Right lung (tissue), 5 donors: Measurements from ENCODE around the gene LDAF1. TPM values are rescaled to one million over a fixed set of nuclear protein-coding genes. Genes with fewer than 3 reads are reported as not detected.
A peak's percentile ranks its signal among the peaks of the same experiment; 100 is the strongest.
"Not testable (repeated sequence)": the region's sequence is repeated elsewhere in the genome, so short reads cannot be mapped to it uniquely, and the experiment has no call there.

Experiments
- DNase-seq, 2 donors: peaks; one replicate each; pipeline ENCODE4 v3.0.0-alpha.2; 2013
- polyA plus RNA-seq, 5 donors: library from polyadenylated mRNA; unstranded; fragments of 120-200 nt; gene quantifications; one replicate each; pipeline versions ENCODE4 v1.2.1 to v1.2.3, GENCODE V29; 2013; ENCODE audit warnings: inconsistent platforms in 1 of 5, low replicate concordance in 1 of 5; ENCODE audit not compliant: insufficient read length in 5 of 5, insufficient read depth in 1 of 5

The LDAF1 gene
- polyA plus RNA-seq, 5 donors, result 34.9 to 45.7 (median 39.4) TPM

DNA sequence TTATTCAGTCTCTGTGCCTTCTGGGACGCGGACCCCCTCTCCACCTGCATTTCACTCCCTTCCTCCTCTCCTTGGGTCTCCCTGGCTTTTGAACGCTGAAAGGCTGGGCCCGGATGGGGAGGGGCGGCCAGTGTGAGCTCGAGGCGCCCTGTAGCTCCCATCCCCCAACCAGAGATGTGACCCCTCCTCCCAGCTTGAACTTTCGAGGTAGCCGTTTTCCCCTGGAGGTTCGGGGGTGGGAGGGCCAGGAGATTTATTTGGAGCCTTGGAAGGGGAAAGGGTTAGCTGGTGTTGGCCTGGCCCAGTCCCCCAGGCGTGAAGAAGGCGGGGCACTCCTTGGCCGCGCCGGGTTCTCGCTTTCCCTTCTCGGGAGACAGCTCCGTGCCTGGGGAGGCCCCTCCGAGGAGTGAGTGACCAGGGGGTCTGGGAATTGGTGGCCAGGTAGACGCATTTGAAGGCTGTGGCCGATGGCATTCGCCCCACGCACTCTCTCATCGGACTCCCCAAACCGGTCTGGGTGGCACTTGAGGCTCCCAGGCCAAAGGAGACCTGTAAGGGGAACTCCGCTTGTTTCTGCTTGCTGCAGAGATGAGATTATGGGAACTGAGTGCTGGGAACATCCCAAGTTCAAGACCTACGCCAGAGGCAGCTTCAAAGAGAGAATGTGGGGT lies 942 bp downstream of the LDAF1 start:
- peak; percentile 39 to 47 for DNase-seq

DNA sequence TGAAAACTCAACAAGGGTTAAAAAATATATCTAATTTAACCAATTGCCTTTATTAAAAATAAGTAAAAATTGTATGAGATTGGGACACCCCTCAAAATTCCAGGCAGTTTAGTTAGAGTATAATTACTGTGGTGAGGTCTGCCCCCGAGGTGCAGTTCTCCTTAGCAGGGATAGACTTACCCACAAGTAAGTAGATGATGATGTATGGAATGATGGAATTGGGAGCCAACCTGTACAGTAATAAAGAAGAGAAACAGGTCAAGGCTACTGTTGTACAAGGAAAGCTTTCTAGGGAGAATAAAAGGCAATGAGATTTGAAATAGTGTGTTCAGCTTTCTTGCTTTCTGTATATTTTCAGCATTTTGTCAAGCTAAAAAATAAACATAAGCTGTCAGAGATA lies 1.8 kb downstream of the LDAF1 start:
- no peak for DNase-seq

DNA sequence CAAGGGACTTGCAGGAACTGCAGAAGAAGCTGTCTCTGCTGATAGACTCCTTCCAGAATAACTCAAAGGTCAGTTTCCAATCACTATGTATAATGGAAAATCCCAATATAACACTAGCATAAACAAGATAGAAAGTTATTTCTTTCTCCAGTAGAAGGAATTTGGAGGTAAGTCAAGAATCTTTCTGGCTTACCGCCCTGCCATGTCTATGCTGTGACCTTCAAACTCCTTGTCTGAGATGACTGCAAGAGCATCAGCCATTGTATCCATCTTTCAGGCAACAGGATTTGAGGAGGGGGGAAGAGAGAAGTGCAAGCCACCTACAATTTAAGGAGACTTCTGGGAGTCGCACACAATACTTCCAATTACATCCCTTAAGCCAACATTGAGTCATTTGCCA lies 2.7 kb downstream of the LDAF1 start:
- no peak for DNase-seq

DNA sequence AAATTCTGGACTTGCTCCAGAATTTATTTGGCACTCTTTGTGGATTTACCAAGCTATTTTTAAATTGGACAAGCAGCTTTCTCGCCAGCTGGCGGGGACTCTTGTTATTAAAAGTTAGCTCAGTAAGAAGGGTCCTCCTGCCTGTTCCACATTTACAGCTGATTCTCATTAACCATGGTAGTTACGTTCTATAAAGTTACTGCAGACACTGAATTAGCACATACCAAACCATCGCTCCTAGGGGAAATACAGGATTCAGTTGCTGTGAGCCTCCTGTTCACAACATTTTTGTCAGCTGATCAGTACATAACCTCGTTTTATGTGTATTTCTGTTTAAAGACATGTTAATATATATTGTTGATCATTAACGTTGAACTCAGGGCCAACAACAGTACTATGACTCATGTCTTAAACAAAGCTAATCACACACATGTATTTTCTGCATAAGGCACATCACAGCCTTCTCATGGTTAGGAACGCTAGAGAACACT lies 4.2 kb downstream of the LDAF1 start:
- peak; percentile 79 to 83 for DNase-seq

DNA sequence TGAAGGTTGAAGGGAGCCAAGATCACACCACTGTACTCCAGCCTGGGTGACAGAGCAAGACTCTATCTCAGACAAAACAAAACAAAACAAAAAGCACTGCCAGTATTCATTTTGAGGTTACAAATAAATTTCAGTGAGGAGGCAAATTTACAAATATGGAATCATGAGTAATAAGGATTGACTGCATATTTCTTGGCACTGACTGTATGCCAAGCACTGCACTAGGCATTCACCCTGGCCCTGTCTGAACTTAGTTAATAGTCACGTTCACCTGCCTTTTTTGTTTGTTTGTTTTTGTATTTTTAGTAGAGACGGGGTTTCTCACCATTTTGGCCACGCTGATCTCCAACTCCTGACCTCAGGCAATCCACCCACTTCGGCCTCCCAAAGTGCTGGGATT lies 5.1 kb downstream of the LDAF1 start:
- DNase-seq, result no peak

DNA sequence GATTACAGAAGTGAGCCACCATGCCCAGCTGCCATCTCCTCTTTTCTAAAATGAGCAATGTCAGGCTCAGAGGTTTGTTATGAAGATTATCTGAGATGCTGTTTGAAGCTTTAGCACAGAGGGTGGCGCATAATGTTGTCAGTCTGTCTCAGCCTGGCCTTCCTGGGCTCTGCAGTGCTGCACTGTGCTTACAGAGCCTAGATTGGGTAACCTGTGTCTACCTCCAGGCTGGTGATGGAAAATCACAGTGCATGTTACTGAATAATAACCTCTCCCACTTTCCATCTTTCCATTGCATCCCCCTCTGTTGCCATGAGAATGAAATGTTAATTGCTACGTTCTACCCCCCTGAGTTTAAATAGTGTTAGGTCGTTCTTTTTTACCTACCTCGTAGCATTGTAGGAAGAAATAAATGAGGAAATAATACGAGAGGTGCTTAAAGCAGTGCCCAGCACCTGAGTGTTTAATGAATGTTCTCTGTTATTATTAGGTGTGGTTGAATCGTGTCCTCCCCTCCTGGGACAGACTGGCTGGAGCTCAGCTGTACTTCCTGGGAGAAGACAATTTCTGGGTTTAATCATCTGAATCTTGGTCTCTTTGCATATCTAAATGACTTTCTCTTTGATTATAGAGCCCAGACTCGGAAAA lies 6.2 kb downstream of the LDAF1 start:
- no peak for DNase-seq

DNA sequence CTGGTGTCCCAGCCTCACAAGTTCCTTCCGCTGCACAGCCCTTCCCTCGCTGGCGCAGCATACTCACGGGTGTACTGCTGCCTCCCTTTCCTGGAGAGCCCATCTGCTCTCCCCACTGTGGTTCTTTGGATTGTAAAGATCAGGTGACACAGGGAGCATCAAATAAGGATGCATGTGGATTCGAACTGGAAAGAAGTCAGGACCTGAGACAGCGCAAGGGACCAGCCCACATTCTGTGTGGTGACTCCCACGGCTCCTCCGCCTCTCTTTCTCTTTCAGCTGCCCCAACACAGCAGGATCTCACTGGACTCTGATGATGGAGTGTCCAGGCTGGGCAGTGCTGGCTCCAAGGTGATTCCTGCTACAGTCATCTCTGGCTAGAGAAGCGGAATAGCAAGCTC lies 8.1 kb downstream of the LDAF1 start:
- DNase-seq, result no peak

DNA sequence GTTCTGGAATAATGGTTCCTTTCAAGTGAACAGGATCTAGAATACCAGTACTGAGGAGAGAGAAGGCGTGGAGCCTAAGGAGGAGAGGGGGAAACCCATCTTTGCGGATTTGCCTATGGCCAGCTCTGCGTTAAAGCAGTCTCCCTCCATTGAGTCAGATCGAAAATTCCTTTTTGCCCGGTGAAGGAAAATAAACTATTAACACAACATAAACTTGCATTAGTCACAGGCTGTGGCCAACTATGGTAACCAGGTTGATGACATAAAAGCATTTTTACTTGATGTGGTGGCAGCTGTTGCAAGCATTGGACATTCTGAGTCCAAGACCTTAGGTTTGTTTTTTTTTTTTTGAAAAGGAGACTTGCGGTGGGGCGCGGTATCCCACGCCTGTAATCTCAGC lies 8.9 kb downstream of the LDAF1 start:
- DNase-seq, result no peak

DNA sequence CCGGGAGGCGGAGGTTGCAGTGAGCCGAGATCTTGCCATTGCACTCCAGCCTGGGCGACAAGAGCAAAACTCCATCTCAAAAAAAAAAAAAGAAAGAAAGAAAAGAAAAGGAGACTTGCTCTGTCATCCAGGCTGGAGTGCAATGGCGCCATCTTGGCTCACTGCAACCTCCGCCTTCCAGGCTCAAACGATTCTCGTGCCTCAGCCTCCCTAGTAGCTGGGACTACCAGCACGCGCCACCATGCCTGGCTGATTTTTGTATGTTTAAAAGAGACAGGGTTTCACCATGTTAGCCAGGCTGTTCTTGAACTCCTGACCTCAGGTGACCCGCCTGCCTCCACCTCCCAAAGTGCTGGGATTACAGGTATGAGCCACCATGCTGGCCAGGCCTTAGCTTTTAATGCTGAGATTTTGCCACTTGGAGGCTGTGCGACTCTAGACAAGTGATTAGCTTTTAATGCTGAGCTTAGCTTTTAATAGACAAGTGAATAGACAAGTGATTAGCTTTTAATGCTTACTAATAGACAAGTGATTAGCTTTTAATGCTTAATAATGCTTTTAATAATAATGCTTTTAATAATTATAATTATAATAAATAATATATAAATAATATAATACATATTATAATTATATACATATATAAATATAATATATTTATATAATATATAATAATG lies 9.6 kb downstream of the LDAF1 start:
- no peak for DNase-seq

DNA sequence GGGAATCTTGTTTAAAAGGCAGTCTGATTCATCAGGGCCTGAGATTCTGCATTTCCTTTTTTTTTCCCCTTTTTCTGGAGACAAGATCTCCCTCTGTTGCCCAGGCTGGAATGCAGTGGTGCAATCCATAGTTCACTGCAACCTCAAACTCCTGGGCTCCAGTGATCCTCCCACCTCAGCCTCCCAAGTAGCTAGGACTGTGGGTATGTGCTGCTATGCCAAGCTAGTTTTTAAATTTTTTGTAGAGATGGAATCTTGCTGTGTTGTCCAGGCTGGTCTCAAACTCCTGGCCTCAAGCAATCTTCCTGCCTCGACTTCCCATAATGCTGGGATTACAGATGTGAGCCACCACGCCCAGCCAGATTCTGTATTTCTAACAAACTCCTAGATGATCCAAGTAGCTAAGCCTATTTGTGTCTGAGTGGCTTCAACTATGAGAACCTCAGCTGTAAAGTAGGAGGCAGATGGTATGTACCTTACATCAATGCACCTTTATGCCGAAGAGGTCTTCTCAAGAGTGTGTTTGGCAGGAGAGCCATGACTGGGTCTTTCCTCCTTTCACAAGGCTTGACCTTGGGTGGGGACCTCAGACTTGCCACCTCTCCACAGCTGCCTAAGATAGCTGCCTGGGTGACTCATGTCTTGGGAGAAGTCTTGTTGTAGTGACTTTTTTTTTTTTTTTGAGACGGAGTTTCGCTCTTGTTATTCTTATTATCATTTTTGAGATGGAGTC lies 10.9 kb downstream of the LDAF1 start:
- DNase-seq, result no peak

DNA sequence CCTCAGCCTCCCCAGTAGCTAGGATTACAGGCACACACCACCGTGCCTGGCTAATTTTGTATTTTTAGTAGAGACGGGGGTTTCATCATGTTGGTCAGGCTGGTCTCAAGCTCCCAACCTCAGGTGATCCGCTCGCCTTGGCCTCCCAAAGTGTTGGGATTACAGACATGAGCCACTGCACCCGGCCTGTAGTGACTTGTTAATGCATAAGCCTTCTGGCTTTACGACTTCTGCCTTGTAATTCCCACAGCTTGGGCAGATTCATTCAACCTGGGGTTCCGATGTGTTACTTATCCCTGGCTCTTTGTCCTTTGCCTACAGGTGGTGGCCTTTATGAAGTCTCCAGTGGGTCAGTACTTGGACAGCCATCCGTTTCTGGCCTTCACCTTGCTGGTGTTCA lies 11.6 kb downstream of the LDAF1 start:
- DNase-seq, result not testable (repeated sequence)

DNA sequence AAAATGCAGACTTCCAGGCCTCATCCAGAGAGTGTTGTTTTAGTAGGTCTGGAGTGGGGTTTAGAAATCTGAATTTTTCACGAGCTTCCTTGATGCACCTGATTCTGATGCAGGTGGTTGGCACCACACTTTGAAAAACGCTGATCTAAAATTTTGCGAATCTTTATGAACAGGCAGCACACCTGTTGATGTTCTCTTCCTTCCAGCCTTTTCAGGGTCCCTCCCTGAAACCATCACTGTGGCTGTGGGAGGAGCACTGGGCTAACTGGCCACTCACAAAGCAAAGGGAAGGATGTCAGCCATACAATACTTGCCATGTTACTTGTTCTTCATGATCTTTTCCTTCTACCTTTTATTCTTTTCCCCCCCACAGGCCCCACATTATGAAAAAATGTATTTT lies 14.2 kb downstream of the LDAF1 start:
- DNase-seq, result no peak

DNA sequence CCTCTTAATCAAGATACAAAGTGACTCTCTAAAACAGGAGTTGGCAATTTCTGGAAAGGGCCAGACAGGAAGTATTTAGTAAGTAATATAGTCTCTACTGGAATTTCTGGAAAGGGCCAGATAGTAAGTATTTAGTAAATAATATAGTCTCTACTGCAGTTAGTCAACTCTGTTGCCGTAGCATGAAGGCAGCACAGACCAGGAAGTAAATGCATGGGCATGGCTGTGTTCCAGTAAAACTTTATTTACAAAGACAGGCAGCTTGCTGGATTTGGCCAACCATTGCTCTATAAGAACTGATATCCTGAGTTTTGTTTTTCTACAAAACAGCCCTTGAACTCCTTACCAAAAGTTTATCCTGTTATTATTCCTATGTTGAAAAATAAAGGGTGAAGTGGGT lies 16.9 kb downstream of the LDAF1 start:
- no peak for DNase-seq

DNA sequence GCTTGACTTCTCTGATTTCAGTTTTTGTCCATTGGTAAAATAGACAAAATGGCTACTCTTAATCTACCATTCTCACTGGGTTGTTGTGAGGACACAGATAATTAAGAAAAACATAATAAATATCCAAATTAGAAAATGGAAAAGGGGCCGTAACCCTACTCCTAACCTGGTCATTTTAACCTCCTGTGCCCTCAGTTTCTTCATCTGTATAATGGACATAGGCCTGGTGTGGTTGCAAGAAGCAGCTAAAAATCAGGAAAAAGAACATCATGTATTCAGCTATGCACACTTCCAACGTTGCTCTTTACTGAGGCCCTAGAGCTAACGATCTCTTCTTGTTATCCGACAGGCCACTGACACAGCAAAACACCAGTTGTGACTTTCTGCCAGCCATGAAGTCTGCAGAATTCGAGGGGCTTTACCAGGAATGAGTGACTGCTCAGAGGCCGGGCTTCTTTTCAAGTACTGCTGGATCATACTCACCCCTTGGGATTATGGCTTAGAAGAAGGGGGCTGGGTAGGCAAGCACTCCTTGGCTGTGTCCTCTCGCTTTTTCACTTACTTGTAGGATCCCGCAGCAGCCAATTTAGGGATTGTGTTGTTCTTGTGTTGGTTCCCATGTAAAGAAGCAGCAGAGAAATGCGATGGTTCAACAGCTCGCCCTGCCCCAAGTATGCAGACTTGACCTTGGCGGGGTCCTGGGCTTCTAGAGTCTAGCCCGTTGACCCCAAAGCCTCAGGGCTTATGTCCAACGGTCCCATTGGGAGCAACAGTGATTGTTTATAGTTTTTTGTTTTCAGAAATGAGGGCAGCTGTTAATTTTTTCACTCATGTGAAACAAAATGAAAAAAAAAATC lies 20.9 kb downstream of the LDAF1 start:
- no peak for DNase-seq

DNA sequence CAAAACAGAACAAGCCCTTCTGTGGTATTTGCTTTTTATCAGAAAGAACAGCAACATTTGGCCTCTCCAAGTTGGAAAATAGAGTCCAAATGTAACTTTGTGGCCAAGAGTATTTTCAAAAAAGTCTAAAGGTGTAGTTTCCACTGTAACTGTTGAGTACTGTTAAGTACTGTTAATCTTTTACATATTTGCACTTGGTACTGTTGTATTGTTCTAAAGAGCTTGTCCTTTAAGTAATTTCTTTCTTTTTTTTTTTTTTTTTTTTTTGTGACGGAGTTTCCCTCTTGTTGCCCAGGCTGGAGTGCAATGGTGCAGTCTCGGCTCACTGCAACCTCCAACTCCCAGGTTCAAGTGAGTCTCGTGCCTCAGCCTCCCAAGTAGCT lies 21.5 kb downstream of the LDAF1 start:
- no peak for DNase-seq

DNA sequence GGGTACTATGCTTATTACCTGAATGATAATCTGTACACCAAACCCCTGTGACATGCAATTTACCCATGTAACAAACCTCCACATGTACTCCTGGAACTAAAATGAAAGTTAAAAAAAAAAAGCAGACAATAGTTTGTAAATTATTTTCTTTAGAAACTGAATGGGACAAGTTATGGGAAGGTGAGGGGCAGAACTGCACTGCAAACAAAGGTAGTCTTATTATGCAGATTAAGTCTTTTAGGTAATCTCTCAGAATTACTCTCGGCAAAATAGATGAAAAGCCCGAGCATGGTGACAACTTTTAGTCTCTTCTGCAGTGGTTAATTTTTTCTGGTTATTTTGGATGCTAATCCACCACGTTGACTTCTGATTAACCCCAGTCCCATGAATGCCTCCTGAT lies 25.5 kb downstream of the LDAF1 start:
- no peak for DNase-seq

DNA sequence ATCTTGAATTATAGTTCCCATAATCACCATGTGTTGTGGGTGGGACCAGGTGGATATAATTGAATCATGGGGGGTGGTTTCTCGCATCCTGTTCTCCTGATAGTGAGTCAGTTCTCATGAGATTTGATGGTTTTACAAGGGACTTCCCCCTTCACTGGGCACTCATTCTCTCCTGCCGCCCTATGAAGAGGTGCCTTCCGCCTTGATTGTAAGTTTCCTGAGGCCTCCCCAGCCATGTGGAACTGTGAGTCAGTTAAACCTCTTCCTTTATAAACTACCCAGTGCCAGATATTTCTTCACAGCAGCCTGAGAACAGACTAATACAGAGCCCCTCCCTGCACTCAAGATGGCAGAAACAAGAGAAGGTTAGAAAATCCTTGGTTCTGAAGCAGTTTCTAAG lies 26.4 kb downstream of the LDAF1 start:
- no peak for DNase-seq

DNA sequence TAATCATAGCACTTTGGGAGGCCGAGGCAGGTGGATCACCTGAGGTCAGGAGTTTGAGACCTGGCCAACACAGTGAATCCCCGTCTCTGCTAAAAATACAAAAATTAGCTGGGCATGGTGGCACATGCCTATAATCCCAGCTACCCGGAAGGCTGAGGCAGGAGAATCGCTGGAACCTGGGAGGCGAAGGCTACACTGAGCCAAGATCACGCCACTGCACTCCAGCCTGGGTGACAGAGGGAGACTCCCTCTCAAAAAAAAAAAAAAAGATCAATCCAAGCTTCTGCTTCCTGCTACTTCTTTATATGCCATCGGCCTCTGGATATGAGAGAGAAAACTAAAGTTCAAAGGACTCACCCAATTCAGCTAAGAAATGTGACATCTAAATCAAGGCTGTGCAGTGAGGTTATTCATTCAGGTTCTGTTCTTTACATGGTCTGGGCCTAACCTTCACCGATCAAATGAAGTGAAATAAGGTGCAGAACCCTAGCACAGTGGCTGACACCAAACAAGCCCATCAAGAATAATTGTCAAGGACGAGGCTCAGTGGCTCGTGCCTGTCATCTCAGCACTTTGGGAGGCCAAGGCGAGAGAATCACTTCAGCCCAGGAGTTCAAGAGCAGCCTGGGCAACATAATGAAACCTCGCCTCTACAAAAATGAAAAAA lies 27.3 kb downstream of the LDAF1 start:
- DNase-seq, result no peak

DNA sequence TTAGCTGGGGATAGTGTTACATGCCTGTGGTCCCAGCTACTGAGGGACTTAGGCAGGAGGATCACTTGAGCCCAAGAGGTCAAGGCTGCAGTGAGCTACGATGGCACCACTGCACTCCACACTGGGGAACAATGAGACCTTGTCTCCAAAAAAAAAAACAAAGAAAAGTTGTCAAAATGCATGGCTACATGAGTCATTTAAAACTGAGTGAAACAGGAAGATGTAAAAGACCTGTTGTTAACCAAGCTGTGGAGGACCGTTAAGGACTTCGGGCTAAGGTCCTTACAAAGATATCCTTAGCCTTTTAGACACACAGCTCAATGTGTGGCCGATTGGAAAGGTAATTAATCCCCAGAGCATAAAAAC lies 27.8 kb downstream of the LDAF1 start:
- DNase-seq, result no peak

DNA sequence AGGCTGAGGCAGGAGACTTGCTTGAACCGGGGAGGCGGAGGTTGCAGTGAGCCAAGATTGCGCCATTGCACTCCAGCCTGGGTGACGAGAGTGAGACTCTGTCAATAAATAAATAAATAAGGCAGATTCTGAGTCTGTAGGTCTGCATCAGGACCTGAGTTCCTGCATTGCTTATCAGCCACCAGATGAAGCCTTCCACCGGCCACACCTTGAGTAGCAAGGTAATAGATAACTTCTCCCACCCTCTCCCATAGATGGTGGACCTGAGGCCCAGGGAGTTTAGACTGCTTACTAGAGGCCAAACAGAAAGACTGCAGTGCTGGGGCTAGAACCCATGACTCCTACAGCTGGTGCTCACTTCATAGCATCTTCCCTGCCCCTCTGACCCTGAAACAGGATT lies 30.8 kb downstream of the LDAF1 start:
- no peak for DNase-seq

DNA sequence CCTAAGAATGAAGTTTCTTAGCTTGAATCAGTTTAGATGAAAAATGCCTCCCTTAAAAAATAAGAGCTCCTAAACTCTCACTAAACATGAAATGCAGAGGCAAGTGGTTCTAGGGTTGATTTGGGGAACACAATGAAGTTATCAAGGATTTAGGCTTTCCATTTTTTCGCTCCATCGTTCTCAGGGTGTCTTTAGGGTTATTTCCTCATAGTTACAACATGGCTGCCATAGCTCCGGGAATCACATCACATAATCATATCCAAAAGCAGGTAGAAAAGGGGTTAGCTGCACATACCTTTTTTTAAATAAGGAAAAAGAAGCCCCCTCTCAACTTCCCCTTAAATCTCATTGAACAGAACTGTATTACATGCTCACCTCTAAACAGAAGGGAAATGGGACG lies 31.5 kb downstream of the LDAF1 start:
- no peak for DNase-seq
